Neural cell (in vitro differentiated cells): ENCODE results near the gene CERS3. TPM values are rescaled to one million over a fixed set of nuclear protein-coding genes. Genes with fewer than 3 reads are reported as not detected.

Experiments
- H2AFZ ChIP-seq: fragments of 200-600, 300-800 bp; sonication (generic), shearing (Covaris generic); 2 replicates; pipeline ENCODE4 v1.6.0; 2014; ENCODE audit warnings: low read depth, mild to moderate bottlenecking, antibody characterized with exemption, low read length, moderate library complexity
- H3F3A ChIP-seq: fragments of 200-600 bp; shearing (Covaris generic); 2 replicates; pipeline ENCODE4 v1.6.1; 2016; ENCODE audit warnings: mild to moderate bottlenecking, moderate library complexity, mixed read lengths, antibody characterized with exemption, low read length; ENCODE audit not compliant: insufficient read depth, poor library complexity, severe bottlenecking
- H3K27ac ChIP-seq: fragments of 200-600, 300-800 bp; sonication (generic), shearing (Covaris generic); 2 replicates; pipeline ENCODE4 v1.5.1; 2014; ENCODE audit warnings: mild to moderate bottlenecking, low read length, moderate library complexity
- H3K27me3 ChIP-seq: fragments of 300-800, 200-600 bp; sonication (generic), shearing (Covaris generic); 2 replicates; pipeline ENCODE4 v1.6.0; 2014; ENCODE audit warnings: mild to moderate bottlenecking, low read depth, low read length, moderate library complexity; ENCODE audit not compliant: insufficient read depth
- H3K36me3 ChIP-seq: fragments of 300-800, 200-600 bp; sonication (generic), shearing (Covaris generic); 2 replicates; pipeline ENCODE4 v1.5.1; 2014; ENCODE audit warnings: mild to moderate bottlenecking, antibody characterized with exemption, low read length, moderate library complexity; ENCODE audit not compliant: insufficient read depth
- H3K4me2 ChIP-seq: fragments of 300-800, 200-600 bp; sonication (generic), shearing (Covaris generic); 2 replicates; pipeline ENCODE4 v1.6.0; 2014; ENCODE audit warnings: mild to moderate bottlenecking, low read length
- H3K4me3 ChIP-seq: fragments of 300-800, 200-600 bp; sonication (generic), shearing (Covaris generic); 2 replicates; pipeline ENCODE4 v1.5.1; 2014; ENCODE audit warnings: mild to moderate bottlenecking, low read length, moderate library complexity
- H3K79me2 ChIP-seq: fragments of 200-600 bp; shearing (Covaris generic); replicated peaks from 2 replicates; pipeline ENCODE4 v1.6.0; 2014; ENCODE audit warnings: mild to moderate bottlenecking, low read length, moderate library complexity; ENCODE audit not compliant: insufficient read depth
- H3K9ac ChIP-seq: fragments of 300-800, 200-600 bp; sonication (generic), shearing (Covaris generic); 2 replicates; pipeline ENCODE4 v1.6.1; 2016; ENCODE audit warnings: mild to moderate bottlenecking, low read length, mixed read lengths
- H3K9me2 ChIP-seq: fragments of 200-600 bp; shearing (Covaris generic); 2 replicates; pipeline ENCODE4 v1.6.1; 2016; ENCODE audit warnings: mild to moderate bottlenecking, low read length, mixed read lengths; ENCODE audit not compliant: insufficient read depth
- H3K9me3 ChIP-seq: fragments of 200-600, 300-800 bp; sonication (generic), shearing (Covaris generic); 2 replicates; pipeline ENCODE4 v1.6.1; 2016; ENCODE audit warnings: mild to moderate bottlenecking, mixed run types, low read length, moderate library complexity, mixed read lengths
- H4K20me1 ChIP-seq: fragments of 200-600 bp; shearing (Covaris generic); 2 replicates; pipeline ENCODE4 v1.6.1; 2016; ENCODE audit warnings: mild to moderate bottlenecking, mixed run types; ENCODE audit not compliant: insufficient read depth
- CTCF ChIP-seq: fragments of 450-650 bp; IDR thresholded peaks from 2 replicates; pipeline ENCODE4 v1.5.1; 2014; ENCODE audit warnings: antibody characterized with exemption, mild to moderate bottlenecking, moderate library complexity; ENCODE audit not compliant: poor library complexity, severe bottlenecking
- EP300 ChIP-seq: fragments of 450-650 bp; conservative IDR thresholded peaks from 2 replicates; pipeline ENCODE4 v1.6.1; 2014; ENCODE audit warnings: antibody characterized with exemption, mild to moderate bottlenecking, moderate library complexity; ENCODE audit not compliant: poor library complexity, severe bottlenecking
- EZH2 ChIP-seq: fragments of 200-600, 300-800 bp; shearing (Covaris generic), sonication (generic); IDR thresholded peaks from 2 replicates; pipeline ENCODE4 v1.6.1; 2014; ENCODE audit warnings: antibody characterized with exemption, low read length, borderline replicate concordance, mild to moderate bottlenecking; ENCODE audit not compliant: insufficient read depth, poor library complexity, severe bottlenecking
- MXI1 ChIP-seq: fragments of 450-650 bp; conservative IDR thresholded peaks from 2 replicates; pipeline ENCODE4 v1.6.1; 2014; ENCODE audit warnings: antibody characterized with exemption, mild to moderate bottlenecking; ENCODE audit not compliant: poor library complexity, severe bottlenecking
- POLR2AphosphoS5 ChIP-seq: IDR thresholded peaks from 2 replicates; pipeline ENCODE4 v1.6.1; 2012
- RAD21 ChIP-seq: fragments of 450-650 bp; conservative IDR thresholded peaks from 2 replicates; pipeline ENCODE4 v1.6.1; 2014; ENCODE audit warnings: antibody characterized with exemption, mild to moderate bottlenecking, moderate library complexity
- REST ChIP-seq: IDR thresholded peaks from 2 replicates; pipeline ENCODE4 v1.6.1; 2012; ENCODE audit warnings: borderline replicate concordance
- SMC3 ChIP-seq: fragments of 450-650 bp; conservative IDR thresholded peaks from 2 replicates; pipeline ENCODE4 v1.6.1; 2014; ENCODE audit warnings: antibody characterized with exemption, mild to moderate bottlenecking, moderate library complexity; ENCODE audit not compliant: poor library complexity
- TAF1 ChIP-seq: IDR thresholded peaks from 2 replicates; pipeline ENCODE4 v1.6.1; 2012; ENCODE audit warnings: low read depth
- polyA plus RNA-seq: library from polyadenylated mRNA; depleted of rRNA; stranded (reverse); fragments of >200 nt; gene quantifications from 2 replicates; pipeline ENCODE4 v1.2.3, GENCODE V29; 2014

Gene CERS3
- polyA plus RNA-seq, 1 donor from 2014 or later, result 0.27 TPM

GRCh38 chr15:100383302-100384107 lies 145.2 kb downstream of the CERS3 start:
- peaks cover 13% of the 10 kb centered on the region for H3K9me3 ChIP-seq

GRCh38 chr15:100373942-100374341 lies 154.8 kb downstream of the CERS3 start:
- H3K9me3 ChIP-seq, result peaks cover 3% of the 10 kb centered on the region
- no peaks in the 10 kb centered on the region for H3F3A ChIP-seq
- no peaks in the 10 kb centered on the region for H4K20me1 ChIP-seq
- H3K9me2 ChIP-seq, result no peaks in the 10 kb centered on the region
- H3K27me3 ChIP-seq, result peaks cover 28% of the 10 kb centered on the region
- H3K36me3 ChIP-seq, result no peaks in the 10 kb centered on the region
- H3K79me2 ChIP-seq, result no peaks in the 10 kb centered on the region
- no peak overlapping the region for H3K9ac ChIP-seq
- H2AFZ ChIP-seq, result no peak overlapping the region
- no peak overlapping the region for H3K27ac ChIP-seq
- H3K4me2 ChIP-seq, result no peak overlapping the region
- H3K4me3 ChIP-seq, result no peak overlapping the region
- TF ChIP-seq TAF1 (no peak), EP300 (no peak), POLR2AphosphoS5 (no peak), MXI1 (no peak), RAD21 (no peak), REST (no peak)

More at GRCh38 chr15:100383302-100384107, 145.2 kb downstream of the CERS3 start:
- H4K20me1 ChIP-seq, result no peaks in the 10 kb centered on the region
- no peaks in the 10 kb centered on the region for H3K36me3 ChIP-seq
- no peak overlapping the region for H3K27ac ChIP-seq
- no peak overlapping the region for H2AFZ ChIP-seq
- H3K4me3 ChIP-seq, result no peak overlapping the region
- no peaks in the 10 kb centered on the region for H3K27me3 ChIP-seq
- no peaks in the 10 kb centered on the region for H3K79me2 ChIP-seq
- TF ChIP-seq RAD21 (peak; percentile 27), CTCF (peak; percentile 29), EZH2 (no peak), TAF1 (no peak), SMC3 (peak; percentile 26), EP300 (no peak), POLR2AphosphoS5 (no peak), REST (no peak), MXI1 (no peak)
- no peak overlapping the region for H3K9ac ChIP-seq
- H3K4me2 ChIP-seq, result no peak overlapping the region
- H3K9me2 ChIP-seq, result no peaks in the 10 kb centered on the region
- no peaks in the 10 kb centered on the region for H3F3A ChIP-seq
